Fibroblast of pulmonary artery (primary cell): ENCODE data around the gene CALCB.

Experiments
- DNase-seq: peaks from one replicate; pipeline ENCODE4 v3.0.0-alpha.2; 2010; ENCODE audit warnings: low read depth
- H3K4me3 ChIP-seq: replicated peaks from 2 replicates; pipeline ENCODE4 v1.5.1; 2011; ENCODE audit warnings: low read depth, mild to moderate bottlenecking, control low read depth, low read length, moderate library complexity
- TF ChIP-seq, protein P1 (sequence below): IDR thresholded peaks from 2 replicates; pipeline ENCODE4 v1.5.1; 2011; ENCODE audit warnings: mild to moderate bottlenecking, control low read depth, low read length, inconsistent platforms; ENCODE audit errors: missing control alignments

CALCB gene

GRCh38 chr11:15099267-15099666 is 25.9 kb downstream of the CALCB start:
- DNase-seq, result no peak
- no peak overlapping the region for H3K4me3 ChIP-seq
- TF ChIP-seq, protein P1, sequence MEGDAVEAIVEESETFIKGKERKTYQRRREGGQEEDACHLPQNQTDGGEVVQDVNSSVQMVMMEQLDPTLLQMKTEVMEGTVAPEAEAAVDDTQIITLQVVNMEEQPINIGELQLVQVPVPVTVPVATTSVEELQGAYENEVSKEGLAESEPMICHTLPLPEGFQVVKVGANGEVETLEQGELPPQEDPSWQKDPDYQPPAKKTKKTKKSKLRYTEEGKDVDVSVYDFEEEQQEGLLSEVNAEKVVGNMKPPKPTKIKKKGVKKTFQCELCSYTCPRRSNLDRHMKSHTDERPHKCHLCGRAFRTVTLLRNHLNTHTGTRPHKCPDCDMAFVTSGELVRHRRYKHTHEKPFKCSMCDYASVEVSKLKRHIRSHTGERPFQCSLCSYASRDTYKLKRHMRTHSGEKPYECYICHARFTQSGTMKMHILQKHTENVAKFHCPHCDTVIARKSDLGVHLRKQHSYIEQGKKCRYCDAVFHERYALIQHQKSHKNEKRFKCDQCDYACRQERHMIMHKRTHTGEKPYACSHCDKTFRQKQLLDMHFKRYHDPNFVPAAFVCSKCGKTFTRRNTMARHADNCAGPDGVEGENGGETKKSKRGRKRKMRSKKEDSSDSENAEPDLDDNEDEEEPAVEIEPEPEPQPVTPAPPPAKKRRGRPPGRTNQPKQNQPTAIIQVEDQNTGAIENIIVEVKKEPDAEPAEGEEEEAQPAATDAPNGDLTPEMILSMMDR, result no peak

DNA sequence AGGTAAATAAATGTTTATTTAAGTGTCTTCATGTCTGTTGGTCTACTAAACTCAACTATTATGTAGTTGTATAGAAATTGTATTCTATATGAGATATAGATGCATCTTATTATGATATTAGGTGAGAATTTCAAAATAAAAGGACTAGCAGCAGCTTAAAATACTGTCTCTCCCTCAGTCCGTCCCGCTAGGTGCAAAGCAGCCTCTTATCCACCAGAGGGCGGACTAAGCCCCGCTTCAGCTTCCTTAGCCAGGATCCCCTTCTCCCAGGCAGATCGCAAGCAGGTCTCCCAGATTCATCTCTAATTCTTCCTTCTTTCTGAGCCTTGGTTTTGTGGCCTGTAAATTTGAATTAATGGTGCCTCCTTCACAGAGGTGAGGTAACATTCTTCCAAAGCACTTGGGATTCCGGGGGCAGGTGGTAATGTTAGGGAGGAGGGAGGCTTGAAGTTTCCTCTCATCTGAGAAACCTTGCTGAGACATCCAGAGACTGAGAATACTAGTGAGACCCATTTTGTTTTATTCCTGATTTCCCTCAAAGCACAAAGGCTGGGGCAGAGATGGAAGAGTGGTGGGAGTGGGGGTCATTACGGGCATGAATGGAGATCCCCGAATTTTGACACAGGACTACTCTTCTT is 27.8 kb downstream of the CALCB start:
- H3K4me3 ChIP-seq, result no peak overlapping the region
- DNase-seq, result peak; percentile 81
- TF ChIP-seq, protein P1, result peak; percentile 98

- H3K4me3 ChIP-seq, result no peak overlapping the region
- TF ChIP-seq, protein P1, result no peak
- no peak for DNase-seq
Observed at GRCh38 chr11:15104166-15104565, 30.8 kb downstream of the CALCB start.

GRCh38 chr11:15106201-15106965 is 33.0 kb downstream of the CALCB start:
- H3K4me3 ChIP-seq, result no peak overlapping the region
- TF ChIP-seq, protein P1, result no peak
- peak; percentile 50 for DNase-seq

DNA sequence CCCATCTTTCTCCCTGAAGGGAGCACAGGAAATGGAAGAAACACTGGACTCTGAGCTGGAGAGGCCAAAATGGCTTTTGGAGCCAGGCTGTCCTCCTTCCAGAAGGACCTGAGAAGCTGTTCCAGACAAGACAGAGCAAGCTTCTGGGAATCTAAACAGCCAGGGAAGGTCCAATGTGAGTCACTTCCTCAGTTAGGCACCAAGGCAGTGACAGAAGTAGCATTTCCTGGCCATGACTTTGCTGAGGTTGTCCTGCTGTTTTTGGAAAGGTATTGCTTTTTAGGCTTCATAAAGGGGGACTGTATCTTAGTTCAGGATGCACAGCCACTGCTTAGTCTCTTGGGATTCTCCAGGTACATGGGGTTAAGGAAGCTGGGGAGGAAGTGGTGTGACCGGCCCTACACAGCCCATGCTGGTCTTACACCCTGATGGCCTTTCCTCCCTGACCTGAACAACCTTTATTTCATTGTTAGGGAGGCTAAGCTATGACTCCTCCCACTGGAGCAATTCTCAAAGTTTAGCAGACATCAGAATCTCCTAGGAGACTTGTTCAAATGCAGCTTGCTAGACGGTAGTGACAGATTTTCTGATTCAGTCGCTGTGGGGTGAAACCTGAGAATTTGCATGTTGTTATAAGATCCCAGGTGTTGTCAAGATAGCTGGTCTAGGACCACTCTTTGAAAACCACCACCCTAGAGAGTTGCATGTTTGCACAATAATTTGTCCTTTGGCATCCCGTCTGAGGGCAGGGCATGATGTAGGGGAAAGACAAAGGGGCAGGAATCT is 34.5 kb downstream of the CALCB start:
- H3K4me3 ChIP-seq, result no peak overlapping the region
- TF ChIP-seq, protein P1, result no peak

DNA sequence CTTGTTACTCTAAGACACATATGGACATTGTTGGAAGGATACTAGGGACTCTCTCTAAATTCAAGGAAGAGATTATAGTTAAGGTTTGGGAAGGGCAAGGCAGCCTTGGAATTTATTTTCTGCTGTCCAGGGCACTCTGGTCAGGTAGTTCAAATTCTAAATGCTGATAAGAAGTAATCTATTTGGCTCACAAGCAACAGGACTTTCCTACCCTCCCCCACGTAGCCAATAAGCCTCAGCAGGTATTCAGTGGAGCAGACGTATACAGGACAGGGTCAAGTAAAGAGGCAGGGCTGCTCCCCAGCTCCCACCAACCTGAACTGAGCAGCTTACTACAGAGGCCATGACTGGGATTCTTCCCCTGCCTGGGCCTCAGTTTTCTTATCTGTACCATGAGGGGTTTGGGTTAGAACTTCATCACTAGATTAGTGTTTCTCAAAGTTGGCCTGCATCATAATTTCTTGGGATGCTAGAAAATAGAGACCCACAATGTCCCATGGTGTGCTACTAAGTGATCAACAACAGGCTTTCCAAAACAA is 35.3 kb downstream of the CALCB start:
- no peak overlapping the region for H3K4me3 ChIP-seq
- no peak for DNase-seq
- TF ChIP-seq, protein P1, result no peak

More for the DNA sequence above, 34.5 kb downstream of the CALCB start:
- DNase-seq, result no peak
